HG03196 (cell line): Measurements from ENCODE around the gene ZNF471.

Experiments
- ATAC-seq: cut with Tn5 transposase; IDR thresholded peaks from one replicate; pipeline ENCODE4 v1.9.1; 2021; ENCODE audit not compliant: unreplicated experiment

Gene ZNF471

GRCh38 chr19:56572589-56572988 lies 64.9 kb downstream of the ZNF471 start:
- no peak for ATAC-seq

GRCh38 chr19:56573914-56574313 lies 66.3 kb downstream of the ZNF471 start:
- ATAC-seq, result no peak

DNA sequence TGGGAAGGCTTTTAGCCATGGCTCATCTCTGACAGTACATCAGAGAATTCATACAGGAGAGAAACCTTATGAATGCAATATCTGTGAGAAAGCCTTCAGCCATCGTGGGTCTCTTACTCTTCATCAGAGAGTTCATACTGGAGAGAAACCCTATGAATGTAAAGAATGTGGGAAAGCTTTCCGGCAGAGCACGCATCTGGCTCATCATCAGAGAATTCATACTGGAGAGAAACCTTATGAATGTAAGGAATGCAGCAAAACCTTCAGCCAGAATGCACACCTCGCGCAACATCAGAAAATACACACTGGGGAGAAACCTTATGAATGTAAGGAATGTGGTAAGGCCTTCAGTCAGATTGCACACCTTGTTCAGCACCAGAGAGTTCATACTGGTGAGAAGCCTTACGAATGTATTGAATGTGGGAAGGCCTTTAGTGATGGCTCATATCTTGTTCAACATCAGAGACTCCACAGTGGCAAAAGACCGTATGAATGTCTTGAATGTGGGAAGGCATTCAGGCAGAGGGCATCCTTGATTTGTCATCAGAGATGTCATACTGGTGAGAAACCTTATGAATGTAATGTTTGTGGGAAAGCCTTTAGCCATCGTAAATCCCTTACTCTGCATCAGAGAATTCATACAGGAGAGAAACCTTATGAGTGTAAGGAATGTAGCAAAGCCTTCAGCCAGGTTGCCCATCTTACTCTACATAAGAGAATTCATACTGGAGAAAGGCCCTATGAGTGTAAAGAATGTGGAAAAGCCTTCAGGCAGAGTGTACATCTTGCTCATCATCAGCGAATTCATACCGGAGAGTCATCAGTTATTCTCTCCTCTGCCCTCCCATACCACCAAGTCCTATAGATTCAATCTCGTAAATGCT lies 70.3 kb downstream of the ZNF471 start:
- ATAC-seq, result no peak
